ENCODE measurements around the gene ENDOD1.

Gene ENDOD1

GRCh38 chr11:95143106-95143681 lies 53.5 kb downstream of the ENDOD1 start:
- TF ChIP-seq CTCF (conservative IDR thresholded peaks at IDR 0.05), result no peak
- peak overlapping the region; percentile 20; the same call in 1 of the 2 replicates for H3K27ac ChIP-seq

DNA sequence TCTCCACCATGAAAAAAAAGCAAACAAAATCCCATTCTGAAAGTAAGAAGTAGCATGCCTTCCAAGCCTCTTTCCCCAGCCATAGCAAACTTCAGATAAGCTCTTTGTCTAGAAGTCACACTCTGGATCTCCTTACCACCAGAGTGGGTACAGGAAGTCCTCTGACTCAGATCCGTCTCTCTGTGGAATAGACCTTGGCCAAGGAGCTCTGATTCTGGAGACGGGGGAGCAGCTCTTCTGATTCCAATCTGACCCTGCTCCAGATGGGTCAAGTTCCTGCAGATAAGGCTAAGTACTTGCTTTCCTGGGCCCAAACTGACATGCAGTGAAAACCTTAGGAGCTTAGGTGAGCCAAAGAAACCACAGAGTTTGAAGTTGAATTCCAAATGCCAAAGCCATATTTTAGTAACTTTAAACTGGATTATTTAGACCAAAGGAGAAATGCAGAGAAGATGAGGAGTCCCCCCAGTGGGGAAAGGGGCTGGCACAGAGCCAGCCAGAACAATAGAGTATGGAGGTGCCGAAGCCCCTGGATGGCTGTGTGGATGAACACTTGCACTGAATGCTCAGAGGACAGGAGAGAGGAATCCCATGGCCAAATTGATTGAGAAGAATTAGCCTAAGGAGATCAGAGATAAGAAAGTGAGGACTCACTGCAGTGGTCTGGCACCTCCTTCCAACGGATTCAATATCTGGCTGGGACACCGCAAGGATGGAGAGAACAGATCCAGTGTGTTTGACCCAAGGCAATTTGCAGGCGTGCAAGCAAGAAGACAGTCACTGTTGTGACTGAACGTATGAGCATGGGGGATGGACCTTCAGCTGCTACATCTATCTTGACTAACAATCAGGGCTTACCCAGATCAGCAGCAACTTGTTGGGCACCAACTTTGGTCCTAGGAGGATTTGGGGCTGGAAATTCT lies 54.9 kb downstream of the ENDOD1 start:
- no peak for TF ChIP-seq CTCF (conservative IDR thresholded peaks at IDR 0.05)
- H3K27ac ChIP-seq, result no peak overlapping the region

DNA sequence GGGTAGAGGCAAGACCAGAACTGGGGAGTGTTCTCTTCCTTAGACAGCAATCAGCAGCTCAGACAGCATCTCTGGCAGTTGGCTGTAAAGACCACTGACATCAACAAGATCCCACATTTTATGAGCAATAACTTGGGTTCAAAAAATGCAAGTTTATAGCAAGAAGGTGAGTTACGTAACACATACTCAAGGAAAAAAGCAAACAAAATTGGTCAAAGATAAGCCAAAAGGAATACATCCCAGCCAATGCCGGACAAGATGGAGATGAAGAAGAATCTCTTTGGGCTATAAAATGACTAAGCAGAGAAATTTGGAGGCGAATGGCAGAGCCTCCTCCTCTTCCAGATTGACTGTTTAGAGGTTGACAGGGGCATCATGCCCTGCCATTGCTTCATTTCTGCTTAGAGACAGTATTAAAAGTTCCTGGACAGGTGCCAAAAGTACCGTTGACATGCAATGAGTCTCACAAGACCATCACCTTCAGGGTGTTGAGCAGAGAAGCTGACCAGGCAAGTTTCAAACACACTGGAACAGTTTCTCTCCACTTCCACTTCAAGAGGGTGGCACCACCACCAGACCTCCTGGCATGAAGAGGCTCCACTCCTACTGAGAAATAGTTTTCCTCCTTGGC lies 55.9 kb downstream of the ENDOD1 start:
- H3K27ac ChIP-seq, result no peak overlapping the region
- TF ChIP-seq CTCF (conservative IDR thresholded peaks at IDR 0.05), result no peak

- TF ChIP-seq CTCF (conservative IDR thresholded peaks at IDR 0.05), result no peak
- no peak overlapping the region for H3K27ac ChIP-seq
These were observed 57.8 kb downstream of the ENDOD1 start for GRCh38 chr11:95147364-95147905.

GRCh38 chr11:95148406-95148805 lies 58.8 kb downstream of the ENDOD1 start:
- no peak overlapping the region for H3K27ac ChIP-seq
- no peak for TF ChIP-seq CTCF (conservative IDR thresholded peaks at IDR 0.05)

- 0 out of 2 replicates have a peak overlapping the region, but pooled peaks have one; percentile 99 for H3K27ac ChIP-seq
- no peak for TF ChIP-seq CTCF (conservative IDR thresholded peaks at IDR 0.05)
These were observed 59.3 kb downstream of the ENDOD1 start for GRCh38 chr11:95148938-95149337.
